CD8-positive, alpha-beta memory T cell (primary cell): ENCODE data around the gene DMXL2. TPM values are rescaled to one million over a fixed set of nuclear protein-coding genes. Genes with fewer than 3 reads are reported as not detected.
"Not testable (repeated sequence)": the region's sequence is repeated elsewhere in the genome, so short reads cannot be mapped to it uniquely, and the experiment has no call there.

ENCODE experiments used
- CTCF ChIA-PET: fragments of 350-600 bp; sonication (Branson Sonifier 250); formaldehyde crosslinking; loops from one replicate; lab custom pipeline; 2021; ENCODE audit warnings: antibody characterized with exemption; lab: Charles Lee
- POLR2A ChIA-PET: fragments of 350-600 bp; sonication (Branson Sonifier 250); formaldehyde crosslinking; loops from one replicate; lab custom pipeline; 2021; ENCODE audit warnings: antibody characterized with exemption; lab: Charles Lee
- DNase-seq, 5 donors: peaks; one replicate each; pipeline versions ENCODE4 v3.0.0 to v3.0.0-alpha.2; 2020 to 2022; ENCODE audit warnings: mixed read lengths in 1 of 5
- H3K27ac ChIP-seq: one replicate; pipeline ENCODE4 v1.7.0; 2013; ENCODE audit warnings: low read depth, mild to moderate bottlenecking, low read length, moderate library complexity
- H3K27me3 ChIP-seq: 2 replicates; pipeline ENCODE4 v1.7.0; 2013; ENCODE audit warnings: low read length, mild to moderate bottlenecking; ENCODE audit not compliant: insufficient read depth, poor library complexity, severe bottlenecking
- H3K36me3 ChIP-seq: 2 replicates; pipeline ENCODE4 v1.7.0; 2013; ENCODE audit warnings: mild to moderate bottlenecking, low read length, moderate library complexity; ENCODE audit not compliant: insufficient read depth
- H3K4me1 ChIP-seq: 2 replicates; pipeline ENCODE4 v1.7.0; 2013; ENCODE audit warnings: mild to moderate bottlenecking, low read length, moderate library complexity; ENCODE audit not compliant: insufficient read depth
- H3K4me3 ChIP-seq: 2 replicates; pipeline ENCODE4 v1.7.0; 2013; ENCODE audit warnings: mild to moderate bottlenecking, low read length
- H3K9me3 ChIP-seq: 2 replicates; pipeline ENCODE4 v1.7.0; 2013; ENCODE audit warnings: mild to moderate bottlenecking, low read length
- H3K27ac Mint-ChIP-seq, 8 donors: one replicate each; pipeline ENCODE4 v1.8.0; 2020 to 2021; ENCODE audit warnings: mixed read lengths in 8 of 8, mild to moderate bottlenecking in 6 of 8, inconsistent platforms in 3 of 8, moderate library complexity in 3 of 8
- H3K27me3 Mint-ChIP-seq, 2 donors: one replicate each; pipeline ENCODE4 v1.8.0; 2020 to 2021; ENCODE audit warnings: mixed read lengths in 2 of 2, mild to moderate bottlenecking in 1 of 2, moderate library complexity in 1 of 2
- H3K36me3 Mint-ChIP-seq, 3 donors: one replicate each; pipeline ENCODE4 v1.8.0; 2020 to 2021; ENCODE audit warnings: mixed read lengths in 3 of 3, inconsistent platforms in 1 of 3, mild to moderate bottlenecking in 1 of 3
- H3K4me1 Mint-ChIP-seq, 3 donors: one replicate each; pipeline ENCODE4 v1.8.0; 2020 to 2021; ENCODE audit warnings: mixed read lengths in 3 of 3, inconsistent platforms in 1 of 3, mild to moderate bottlenecking in 1 of 3
- H3K4me3 Mint-ChIP-seq, 7 donors: one replicate each; pipeline ENCODE4 v1.8.0; 2020 to 2021; ENCODE audit warnings: mixed read lengths in 7 of 7, mild to moderate bottlenecking in 6 of 7, moderate library complexity in 4 of 7, inconsistent platforms in 2 of 7
- H3K9me3 Mint-ChIP-seq, 5 donors: one replicate each; pipeline ENCODE4 v1.8.0; 2020 to 2022; ENCODE audit warnings: mixed read lengths in 5 of 5, mild to moderate bottlenecking in 3 of 5, moderate library complexity in 2 of 5, inconsistent platforms in 1 of 5
- polyA plus RNA-seq: library from polyadenylated mRNA; unstranded; fragments of 300-500 nt; fragmentation: Illumina TruSeq; gene quantifications from one replicate; pipeline ENCODE4 v1.2.3, GENCODE V29; 2021
- total RNA-seq, 2 experiments: library from RNA; stranded (reverse); gene quantifications; one replicate each; pipeline ENCODE4 v1.2.3, GENCODE V29; 2021

Gene DMXL2
- total and polyA plus RNA-seq, 3 experiments from 2014 or later: 0.61 to 7.0 (median 5.8) TPM

DNA sequence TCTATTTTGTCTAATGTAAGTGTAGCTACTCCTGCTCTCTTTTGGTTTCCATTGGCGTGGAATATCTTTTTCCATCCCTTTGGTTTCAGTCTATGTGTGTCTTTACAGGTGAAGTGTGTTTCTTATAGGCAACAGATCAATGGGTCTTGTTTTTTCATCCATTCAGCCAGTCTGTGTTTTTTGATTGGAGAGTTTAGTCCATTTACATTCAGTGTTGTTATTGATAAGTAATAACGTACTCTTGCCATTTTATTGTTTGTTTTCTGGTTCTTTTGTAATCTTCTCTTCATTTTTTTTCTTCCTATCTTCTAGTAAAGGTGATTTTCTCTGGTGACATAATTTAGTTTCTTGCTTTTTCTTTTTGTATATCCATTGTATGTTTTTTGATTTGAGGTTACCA lies 184.0 kb downstream of the DMXL2 start:
- no peaks in the 10 kb centered on the region for H3K4me1 Mint-ChIP-seq
- Histone ChIP-seq H3K36me3 (no peaks in the 10 kb centered on the region), H3K27ac (no peak overlapping the region), H3K27me3 (no peaks in the 10 kb centered on the region), H3K4me3 (no peak overlapping the region), H3K9me3 (no peaks in the 10 kb centered on the region), H3K4me1 (no peaks in the 10 kb centered on the region)
- peaks cover 0 to 12% (median 0%) of the 10 kb centered on the region in 5 donors for H3K9me3 Mint-ChIP-seq
- H3K36me3 Mint-ChIP-seq: no peaks in the 10 kb centered on the region
- CTCF ChIA-PET: no interaction called here
- POLR2A ChIA-PET: no interaction called here
- no peak overlapping the region for H3K27ac Mint-ChIP-seq
- H3K27me3 Mint-ChIP-seq: peaks cover 4 to 5% of the 10 kb centered on the region in 2 donors
- H3K4me3 Mint-ChIP-seq: no peak overlapping the region
- DNase-seq: no peak

- Histone ChIP-seq H3K36me3 (no peaks in the 10 kb centered on the region), H3K9me3 (no peaks in the 10 kb centered on the region), H3K4me3 (no peak overlapping the region), H3K27ac (no peak overlapping the region), H3K27me3 (no peaks in the 10 kb centered on the region), H3K4me1 (no peaks in the 10 kb centered on the region)
- no peak for DNase-seq
- POLR2A ChIA-PET: no interaction called here
- no peak overlapping the region for H3K27ac Mint-ChIP-seq
- peaks cover 2 to 13% of the 10 kb centered on the region in 2 donors for H3K27me3 Mint-ChIP-seq
- CTCF ChIA-PET: no interaction called here
- no peaks in the 10 kb centered on the region for H3K4me1 Mint-ChIP-seq
- H3K4me3 Mint-ChIP-seq: no peak overlapping the region
- H3K9me3 Mint-ChIP-seq: peaks cover 0 to 6% (median 0%) of the 10 kb centered on the region in 5 donors
- no peaks in the 10 kb centered on the region for H3K36me3 Mint-ChIP-seq
These were observed 197.0 kb downstream of the DMXL2 start for GRCh38 chr15:51425517-51426040.

DNA sequence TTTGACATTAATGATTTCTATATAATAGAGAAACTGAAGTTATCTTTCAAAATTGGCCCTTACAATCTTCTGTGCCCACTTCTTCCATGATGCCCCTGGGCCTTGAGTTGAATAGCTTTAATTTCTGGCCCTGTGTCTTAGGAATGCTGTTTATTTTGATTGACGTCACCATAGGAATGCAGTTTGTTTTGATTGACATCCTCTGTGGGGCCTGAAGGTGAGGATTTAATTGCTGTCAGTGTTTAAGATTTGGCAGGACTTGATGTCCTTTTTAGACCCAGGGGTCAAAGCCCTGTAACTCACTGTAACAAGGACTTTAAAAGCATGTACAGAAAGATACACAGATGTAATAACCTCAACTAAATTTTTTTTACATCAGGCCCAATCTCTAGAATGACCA lies 197.8 kb downstream of the DMXL2 start:
- H3K4me3 Mint-ChIP-seq: no peak overlapping the region
- no peak overlapping the region for H3K4me3 ChIP-seq
- H3K4me1 Mint-ChIP-seq: no peaks in the 10 kb centered on the region
- no peak overlapping the region for H3K27ac ChIP-seq
- H3K27me3 Mint-ChIP-seq: peaks cover 2 to 13% of the 10 kb centered on the region in 2 donors
- no peaks in the 10 kb centered on the region for H3K4me1 ChIP-seq
- no peaks in the 10 kb centered on the region for H3K36me3 ChIP-seq
- CTCF ChIA-PET: no interaction called here
- H3K9me3 ChIP-seq: no peaks in the 10 kb centered on the region
- DNase-seq: no peak
- POLR2A ChIA-PET: no interaction called here
- H3K27ac Mint-ChIP-seq: no peak overlapping the region
- H3K36me3 Mint-ChIP-seq: no peaks in the 10 kb centered on the region
- H3K9me3 Mint-ChIP-seq: peaks cover 0 to 5% (median 0%) of the 10 kb centered on the region in 5 donors
- H3K27me3 ChIP-seq: no peaks in the 10 kb centered on the region

DNA sequence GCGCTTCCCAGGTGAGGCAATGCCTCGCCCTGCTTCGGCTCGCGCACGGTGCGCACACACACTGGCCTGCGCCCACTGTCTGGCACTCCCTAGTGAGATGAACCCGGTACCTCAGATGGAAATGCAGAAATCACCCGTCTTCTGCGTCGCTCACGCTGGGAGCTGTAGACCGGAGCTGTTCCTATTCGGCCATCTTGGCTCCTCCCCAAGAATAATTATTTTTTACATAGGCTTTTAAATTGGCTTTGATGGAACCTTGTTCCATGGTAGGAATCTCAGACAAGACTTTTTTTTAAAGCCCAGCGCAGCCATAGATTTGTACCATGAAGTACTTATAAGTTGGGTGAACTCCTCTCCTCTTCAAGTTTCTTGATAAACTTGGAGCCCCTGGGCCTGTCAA lies 199.5 kb downstream of the DMXL2 start:
- H3K9me3 ChIP-seq, H3K4me3 ChIP-seq, H3K9me3 Mint-ChIP-seq, H3K36me3 ChIP-seq, H3K36me3 Mint-ChIP-seq, H3K27me3 Mint-ChIP-seq, CTCF ChIA-PET, H3K4me3 Mint-ChIP-seq, H3K27ac Mint-ChIP-seq, H3K27ac ChIP-seq, POLR2A ChIA-PET, H3K4me1 Mint-ChIP-seq, H3K27me3 ChIP-seq, DNase-seq, H3K4me1 ChIP-seq: not testable (repeated sequence)

GRCh38 chr15:51416129-51416528 lies 206.4 kb downstream of the DMXL2 start:
- Histone ChIP-seq H3K27ac (no peak overlapping the region), H3K36me3 (no peaks in the 10 kb centered on the region), H3K4me1 (no peaks in the 10 kb centered on the region), H3K9me3 (no peaks in the 10 kb centered on the region), H3K4me3 (no peak overlapping the region), H3K27me3 (no peaks in the 10 kb centered on the region)
- peaks cover 1 to 6% of the 10 kb centered on the region in 2 donors for H3K27me3 Mint-ChIP-seq
- H3K27ac Mint-ChIP-seq: no peak overlapping the region
- no peak overlapping the region for H3K4me3 Mint-ChIP-seq
- no peak for DNase-seq
- H3K36me3 Mint-ChIP-seq: no peaks in the 10 kb centered on the region
- ChIA-PET CTCF (no interaction called here), POLR2A (no interaction called here)
- peaks cover 0 to 3% (median 0%) of the 10 kb centered on the region in 5 donors for H3K9me3 Mint-ChIP-seq
- H3K4me1 Mint-ChIP-seq: no peaks in the 10 kb centered on the region

- ChIA-PET POLR2A (no interaction called here), CTCF (no interaction called here)
- no peaks in the 10 kb centered on the region for H3K9me3 ChIP-seq
- no peaks in the 10 kb centered on the region for H3K4me1 Mint-ChIP-seq
- no peak overlapping the region for H3K27ac ChIP-seq
- H3K27me3 Mint-ChIP-seq: peaks cover 6 to 11% of the 10 kb centered on the region in 2 donors
- no peaks in the 10 kb centered on the region for H3K36me3 ChIP-seq
- no peaks in the 10 kb centered on the region for H3K27me3 ChIP-seq
- no peak overlapping the region for H3K4me3 Mint-ChIP-seq
- H3K36me3 Mint-ChIP-seq: no peaks in the 10 kb centered on the region
- H3K4me3 ChIP-seq: no peak overlapping the region
- DNase-seq: no peak
- no peak overlapping the region for H3K27ac Mint-ChIP-seq
- peaks cover 0 to 4% (median 0%) of the 10 kb centered on the region in 5 donors for H3K9me3 Mint-ChIP-seq
- H3K4me1 ChIP-seq: no peaks in the 10 kb centered on the region
These were observed 208.2 kb downstream of the DMXL2 start for GRCh38 chr15:51414256-51414860.

DNA sequence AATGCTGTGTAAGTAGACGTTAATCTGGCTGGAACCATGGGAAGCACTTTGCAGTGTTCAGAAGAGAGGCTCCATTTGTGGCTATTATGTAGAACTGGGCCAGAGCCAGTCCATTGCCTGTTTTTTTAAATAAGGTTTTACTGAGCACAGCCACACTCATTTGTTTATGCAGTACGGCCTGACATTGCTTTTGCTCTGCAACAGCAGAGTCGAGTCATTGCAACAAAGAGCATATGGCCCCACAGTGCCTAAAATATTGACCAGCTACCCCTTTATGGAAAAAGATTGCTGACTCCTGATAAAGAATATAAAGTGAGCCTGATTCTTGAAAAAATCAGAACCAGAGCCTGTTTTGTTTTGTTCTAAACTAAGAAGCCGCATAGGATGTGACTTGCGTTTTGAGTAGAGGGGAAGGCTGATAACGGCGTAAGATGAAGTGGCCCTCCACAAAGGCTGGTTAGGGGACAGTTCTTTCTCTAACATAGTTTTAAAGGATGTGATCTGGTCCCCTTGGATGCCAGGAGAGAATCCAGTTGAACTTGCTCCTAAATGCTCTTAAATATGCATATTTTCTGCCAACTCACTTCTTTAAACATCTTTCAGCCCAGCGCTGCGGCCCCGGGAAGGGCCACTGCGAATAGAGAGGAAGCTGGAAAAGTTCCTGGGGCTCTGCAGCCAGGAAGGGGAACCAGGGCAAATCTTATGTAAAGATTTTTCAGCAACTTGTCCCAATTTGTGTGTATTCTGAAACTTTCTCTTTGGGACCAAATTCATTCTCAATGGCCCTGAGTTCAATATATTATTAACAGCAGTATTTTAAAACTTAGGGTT lies 216.7 kb downstream of the DMXL2 start:
- no peaks in the 10 kb centered on the region for H3K27me3 ChIP-seq
- H3K27ac Mint-ChIP-seq: no peak overlapping the region

DNA sequence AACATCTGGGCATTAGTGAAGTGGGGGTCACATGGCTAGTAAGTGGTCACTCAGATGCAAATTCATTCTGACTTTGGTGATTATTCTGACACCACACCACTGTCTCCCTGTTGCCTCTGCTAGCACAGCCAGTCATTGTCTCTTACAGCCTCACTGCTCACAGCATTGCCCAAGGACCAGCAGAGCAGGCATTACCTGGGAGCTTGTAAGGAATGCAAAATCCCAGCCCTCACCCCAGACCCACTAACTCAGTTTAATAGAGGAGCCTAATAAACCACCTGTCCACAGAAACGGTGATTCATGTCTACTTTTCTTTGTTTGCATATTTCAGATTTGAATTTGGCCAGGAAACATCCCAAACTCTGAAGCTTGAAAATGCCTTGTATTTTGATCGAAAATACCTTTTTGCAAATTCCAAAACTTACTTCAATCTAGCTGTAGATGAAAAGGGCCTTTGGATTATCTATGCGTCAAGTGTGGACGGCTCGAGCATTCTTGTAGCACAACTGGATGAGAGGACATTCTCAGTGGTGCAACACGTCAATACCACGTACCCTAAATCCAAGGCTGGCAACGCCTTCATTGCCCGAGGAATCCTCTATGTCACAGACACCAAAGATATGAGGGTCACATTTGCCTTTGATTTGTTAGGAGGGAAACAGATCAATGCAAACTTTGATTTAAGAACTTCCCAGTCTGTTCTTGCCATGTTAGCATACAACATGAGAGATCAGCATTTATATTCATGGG lies 218.4 kb downstream of the DMXL2 start:
- no peaks in the 10 kb centered on the region for H3K36me3 Mint-ChIP-seq
- H3K27ac ChIP-seq: no peak overlapping the region
- no peaks in the 10 kb centered on the region for H3K36me3 ChIP-seq
- H3K9me3 ChIP-seq: no peaks in the 10 kb centered on the region
- DNase-seq: no peak
- H3K27me3 ChIP-seq: no peaks in the 10 kb centered on the region
- H3K4me1 ChIP-seq: no peaks in the 10 kb centered on the region
- H3K9me3 Mint-ChIP-seq: peaks cover 0 to 3% (median 0%) of the 10 kb centered on the region in 5 donors
- no peak overlapping the region for H3K27ac Mint-ChIP-seq
- peaks cover 3 to 14% of the 10 kb centered on the region in 2 donors for H3K27me3 Mint-ChIP-seq
- no peak overlapping the region for H3K4me3 ChIP-seq
- POLR2A ChIA-PET: no interaction called here
- CTCF ChIA-PET: no interaction called here
- no peak overlapping the region for H3K4me3 Mint-ChIP-seq
- no peaks in the 10 kb centered on the region for H3K4me1 Mint-ChIP-seq

More for the DNA sequence above, 216.7 kb downstream of the DMXL2 start:
- peaks cover 8 to 18% of the 10 kb centered on the region in 2 donors for H3K27me3 Mint-ChIP-seq
- no peak overlapping the region for H3K4me3 ChIP-seq
- POLR2A ChIA-PET: no interaction called here
- no peak overlapping the region for H3K27ac ChIP-seq
- no peaks in the 10 kb centered on the region for H3K4me1 Mint-ChIP-seq
- H3K4me1 ChIP-seq: no peaks in the 10 kb centered on the region
- H3K36me3 ChIP-seq: no peaks in the 10 kb centered on the region
- peaks cover 0 to 3% (median 0%) of the 10 kb centered on the region in 5 donors for H3K9me3 Mint-ChIP-seq
- no peaks in the 10 kb centered on the region for H3K36me3 Mint-ChIP-seq
- no peak for DNase-seq
- H3K4me3 Mint-ChIP-seq: no peak overlapping the region
- H3K9me3 ChIP-seq: no peaks in the 10 kb centered on the region
- CTCF ChIA-PET: no interaction called here
